ENCODE measurements around the gene ZNF385A. TPM values are rescaled to one million over a fixed set of nuclear protein-coding genes. Genes with fewer than 3 reads are reported as not detected.

The ZNF385A gene
- total and polyA plus RNA-seq, 4 donors = 2.5 to 4.0 (median 2.8) TPM

DNA sequence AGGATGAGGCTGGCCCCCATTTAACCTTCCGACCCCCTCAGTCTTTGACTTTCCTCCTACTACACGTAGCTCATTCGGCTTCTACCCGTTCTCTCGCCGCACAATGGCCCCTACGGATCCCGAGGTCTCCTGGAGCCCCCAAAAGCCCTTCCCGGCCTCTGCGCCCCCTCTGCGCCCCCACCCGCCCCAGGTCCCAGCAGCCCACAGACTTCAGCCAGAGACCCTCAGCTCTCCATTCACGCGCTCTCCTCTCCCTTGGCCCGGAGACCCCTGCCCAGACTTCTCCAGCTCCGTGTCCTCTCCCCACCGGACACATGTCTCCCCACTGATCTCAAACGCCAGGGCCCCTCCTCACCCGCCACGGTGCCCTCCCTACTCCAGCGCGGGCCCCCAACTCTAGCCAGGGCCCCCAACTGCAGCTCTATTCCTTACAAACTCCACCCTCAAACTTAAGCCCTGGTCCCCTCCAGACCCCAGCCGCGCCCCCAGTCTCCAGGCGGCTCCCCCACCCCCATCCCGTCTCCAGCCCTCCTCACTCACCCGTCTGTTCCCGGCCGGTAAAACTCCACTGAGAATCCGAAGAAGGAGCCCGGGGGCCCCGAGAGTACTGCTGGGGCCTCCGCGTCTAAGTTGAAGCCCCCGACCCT, 34.0 kb upstream of the ZNF385A start:
- peaks cover 12 to 48% (median 40%) of the 10 kb centered on the region in 4 donors for H3K4me1 ChIP-seq (ENCODE audit: control insufficient read depth in 4 of 4, insufficient read depth in 4 of 4, low read length in 3 of 4)
- no peaks in the 10 kb centered on the region for H3K27me3 ChIP-seq (ENCODE audit: control insufficient read depth in 4 of 4, insufficient read depth in 4 of 4, low read length in 3 of 4)
- peak overlapping the region; percentile 80 to 93 (median 91) for H3K4me3 ChIP-seq (ENCODE audit: low read depth in 1 of 3, low read length in 3 of 3)
- TF ChIP-seq YY1 (IDR thresholded peaks at IDR 0.05) = no peak
- no peak for TF ChIP-seq ATF3 (IDR thresholded peaks at IDR 0.05)
- no peak for TF ChIP-seq FOXA2 (IDR thresholded peaks at IDR 0.05)
- no peak for TF ChIP-seq HNF4A (conservative IDR thresholded peaks at IDR 0.05)
- TF ChIP-seq GABPA (IDR thresholded peaks at IDR 0.05 in 1 of 2, conservative IDR thresholded peaks at IDR 0.05 in 1 of 2) = no peak
- no peak for TF ChIP-seq FOXA1 (IDR thresholded peaks at IDR 0.05)
- TF ChIP-seq ZBTB33 (IDR thresholded peaks at IDR 0.05) = no peak
- TF ChIP-seq, protein P1, sequence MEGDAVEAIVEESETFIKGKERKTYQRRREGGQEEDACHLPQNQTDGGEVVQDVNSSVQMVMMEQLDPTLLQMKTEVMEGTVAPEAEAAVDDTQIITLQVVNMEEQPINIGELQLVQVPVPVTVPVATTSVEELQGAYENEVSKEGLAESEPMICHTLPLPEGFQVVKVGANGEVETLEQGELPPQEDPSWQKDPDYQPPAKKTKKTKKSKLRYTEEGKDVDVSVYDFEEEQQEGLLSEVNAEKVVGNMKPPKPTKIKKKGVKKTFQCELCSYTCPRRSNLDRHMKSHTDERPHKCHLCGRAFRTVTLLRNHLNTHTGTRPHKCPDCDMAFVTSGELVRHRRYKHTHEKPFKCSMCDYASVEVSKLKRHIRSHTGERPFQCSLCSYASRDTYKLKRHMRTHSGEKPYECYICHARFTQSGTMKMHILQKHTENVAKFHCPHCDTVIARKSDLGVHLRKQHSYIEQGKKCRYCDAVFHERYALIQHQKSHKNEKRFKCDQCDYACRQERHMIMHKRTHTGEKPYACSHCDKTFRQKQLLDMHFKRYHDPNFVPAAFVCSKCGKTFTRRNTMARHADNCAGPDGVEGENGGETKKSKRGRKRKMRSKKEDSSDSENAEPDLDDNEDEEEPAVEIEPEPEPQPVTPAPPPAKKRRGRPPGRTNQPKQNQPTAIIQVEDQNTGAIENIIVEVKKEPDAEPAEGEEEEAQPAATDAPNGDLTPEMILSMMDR (IDR thresholded peaks at IDR 0.05; ENCODE audit: low read depth, low read length, missing input control) = no peak
- TF ChIP-seq TAF1 (conservative IDR thresholded peaks at IDR 0.05) = no peak
- TF ChIP-seq SP1 (IDR thresholded peaks at IDR 0.05) = no peak
- TF ChIP-seq EGR1 (IDR thresholded peaks at IDR 0.05; ENCODE audit: low read depth in 2 of 2) = no peak
- no peak for TF ChIP-seq NR2F2 (IDR thresholded peaks at IDR 0.05)
- TF ChIP-seq HNF4G (IDR thresholded peaks at IDR 0.05) = no peak
- no peak for TF ChIP-seq JUND (IDR thresholded peaks at IDR 0.05)
- 2% methylated on average over 35 of the region's 35 CpGs for WGBS
- H3K27ac ChIP-seq (ENCODE audit: low read depth in 1 of 2, low read length in 2 of 2) = peak overlapping the region; percentile 82 to 85
- DNase-seq (ENCODE audit: low spot score) = no peak
- no peaks in the 10 kb centered on the region for H3K36me3 ChIP-seq (ENCODE audit: control insufficient read depth in 4 of 4, insufficient read depth in 3 of 4, low read depth in 1 of 4, low read length in 3 of 4)
- peak overlapping the region; percentile 79 to 82 for H3K9ac ChIP-seq (ENCODE audit: low read depth in 1 of 2, low read length in 2 of 2)
- no peaks in the 10 kb centered on the region for H3K9me3 ChIP-seq (ENCODE audit: control insufficient read depth in 4 of 4, low read length in 3 of 4)

- no peak for DNase-seq (ENCODE audit: low spot score)
- H3K9me3 ChIP-seq (ENCODE audit: control insufficient read depth in 4 of 4, low read length in 3 of 4) = no peaks in the 10 kb centered on the region
- no peaks in the 10 kb centered on the region for H3K36me3 ChIP-seq (ENCODE audit: control insufficient read depth in 4 of 4, insufficient read depth in 3 of 4, low read depth in 1 of 4, low read length in 3 of 4)
- H3K27me3 ChIP-seq (ENCODE audit: control insufficient read depth in 4 of 4, insufficient read depth in 4 of 4, low read length in 3 of 4) = no peaks in the 10 kb centered on the region
- no peak for TF ChIP-seq EGR1 (IDR thresholded peaks at IDR 0.05; ENCODE audit: low read depth in 2 of 2)
- TF ChIP-seq YY1 (IDR thresholded peaks at IDR 0.05) = no peak
- no peak for TF ChIP-seq NR2F2 (IDR thresholded peaks at IDR 0.05)
- no peak for TF ChIP-seq HNF4A (conservative IDR thresholded peaks at IDR 0.05)
- no peak for TF ChIP-seq ATF3 (IDR thresholded peaks at IDR 0.05)
- TF ChIP-seq, protein P2, sequence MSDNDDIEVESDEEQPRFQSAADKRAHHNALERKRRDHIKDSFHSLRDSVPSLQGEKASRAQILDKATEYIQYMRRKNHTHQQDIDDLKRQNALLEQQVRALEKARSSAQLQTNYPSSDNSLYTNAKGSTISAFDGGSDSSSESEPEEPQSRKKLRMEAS (IDR thresholded peaks at IDR 0.05) = no peak
- no peak for TF ChIP-seq JUND (IDR thresholded peaks at IDR 0.05)
- no peak for TF ChIP-seq HNF4G (IDR thresholded peaks at IDR 0.05)
- no peak for TF ChIP-seq RXRA (IDR thresholded peaks at IDR 0.05)
- no peak for TF ChIP-seq FOXA1 (IDR thresholded peaks at IDR 0.05)
- no peak for TF ChIP-seq ZBTB33 (IDR thresholded peaks at IDR 0.05)
- TF ChIP-seq GABPA (IDR thresholded peaks at IDR 0.05 in 1 of 2, conservative IDR thresholded peaks at IDR 0.05 in 1 of 2) = no peak
- TF ChIP-seq RAD21 (IDR thresholded peaks at IDR 0.05) = no peak
- TF ChIP-seq FOXA2 (IDR thresholded peaks at IDR 0.05) = no peak
- TF ChIP-seq SP1 (IDR thresholded peaks at IDR 0.05) = no peak
- no peak for TF ChIP-seq TAF1 (conservative IDR thresholded peaks at IDR 0.05)
- peak overlapping the region; percentile 80 to 93 (median 91) for H3K4me3 ChIP-seq (ENCODE audit: low read depth in 1 of 3, low read length in 3 of 3)
- WGBS = 6% methylated on average over 25 of the region's 25 CpGs
- peak overlapping the region; percentile 82 to 85 for H3K27ac ChIP-seq (ENCODE audit: low read depth in 1 of 2, low read length in 2 of 2)
- peak overlapping the region; percentile 61 to 88 for H3K9ac ChIP-seq (ENCODE audit: low read depth in 1 of 2, low read length in 2 of 2)
- peaks cover 18 to 53% (median 46%) of the 10 kb centered on the region in 4 donors for H3K4me1 ChIP-seq (ENCODE audit: control insufficient read depth in 4 of 4, insufficient read depth in 4 of 4, low read length in 3 of 4)
Measured at GRCh38 chr12:54417712-54418440, 33.3 kb upstream of the ZNF385A start.
